GM10248 (cell line): ENCODE results near the gene PIK3R5.

Experiments used
- CTCF ChIA-PET: fragments of 300-600 bp; sonication (Branson Sonifier 250); formaldehyde crosslinking; extraction: SDS; loops from one replicate; lab custom pipeline; 2021; ENCODE audit warnings: antibody characterized with exemption; lab: Yijun Ruan, JAX
- POLR2A ChIA-PET: fragments of 350-650 bp; sonication (Branson Sonifier 250); formaldehyde crosslinking; extraction: SDS; loops from one replicate; lab custom pipeline; 2020; ENCODE audit warnings: antibody characterized with exemption; lab: Yijun Ruan, JAX
- DNase-seq: peaks from one replicate; pipeline ENCODE4 v3.0.0; 2012; ENCODE audit errors: extremely low spot score
- CTCF ChIP-seq: IDR thresholded peaks from 2 replicates; pipeline ENCODE4 v1.5.1; 2012; ENCODE audit warnings: mild to moderate bottlenecking, low read depth; ENCODE audit errors: extremely low read depth, missing control alignments, control extremely low read depth

PIK3R5 gene

GRCh38 chr17:8946071-8946470, 19.4 kb downstream of the PIK3R5 start:
- DNase-seq: no peak
- ChIA-PET CTCF (interaction anchor here (1.2 to 9.1 kb wide), 4 partner anchors 16 to 51 kb away, joined by 3 to 63 read pairs (median 4); partner anchors contain the start of gene PIK3R5), POLR2A (no interaction called here)
- no peak for TF ChIP-seq CTCF

- no peak for DNase-seq
- ChIA-PET POLR2A (interaction anchor here (0.6 to 1.2 kb wide), 2 partner anchors 21 to 80 kb away, joined by 3 to 4 read pairs; no protein-coding TSS in a partner anchor), CTCF (interaction anchor here (1.0 to 1.4 kb wide), 4 partner anchors 9 to 54 kb away, joined by 3 read pairs; no protein-coding TSS in a partner anchor)
- no peak for TF ChIP-seq CTCF
These were observed 20.8 kb downstream of the PIK3R5 start for GRCh38 chr17:8944748-8945147.

GRCh38 chr17:8944083-8944482, 21.4 kb downstream of the PIK3R5 start:
- POLR2A ChIA-PET: no interaction called here
- no peak for TF ChIP-seq CTCF
- CTCF ChIA-PET: interaction anchor here (1.0 to 1.5 kb wide), 5 partner anchors 8 to 54 kb away, joined by 3 to 4 read pairs (median 3); no protein-coding TSS in a partner anchor
- no peak for DNase-seq

- ChIA-PET CTCF (interaction anchor here (1.1 to 3.0 kb wide), 9 partner anchors 10 to 580 kb away, joined by 3 to 15 read pairs (median 5); no protein-coding TSS in a partner anchor), POLR2A (interaction anchor here (0.5 to 1.7 kb wide), 5 partner anchors 12 to 80 kb away, joined by 3 to 7 read pairs (median 3); no protein-coding TSS in a partner anchor)
- no peak for TF ChIP-seq CTCF
These were observed 23.4 kb downstream of the PIK3R5 start for GRCh38 chr17:8941980-8942622.

GRCh38 chr17:8941520-8941919, 24.0 kb downstream of the PIK3R5 start:
- DNase-seq: no peak
- TF ChIP-seq CTCF: no peak
- POLR2A ChIA-PET: interaction anchor here (0.5 to 1.7 kb wide), 4 partner anchors 15 to 79 kb away, joined by 3 to 7 read pairs (median 3); no protein-coding TSS in a partner anchor
- CTCF ChIA-PET: interaction anchor here (1.1 to 3.0 kb wide), 9 partner anchors 10 to 57 kb away, joined by 3 to 15 read pairs (median 5); no protein-coding TSS in a partner anchor

More at GRCh38 chr17:8941980-8942622, 23.4 kb downstream of the PIK3R5 start:
- DNase-seq: no peak

GRCh38 chr17:8940866-8941471, 24.5 kb downstream of the PIK3R5 start:
- TF ChIP-seq CTCF: no peak
- ChIA-PET CTCF (interaction anchor here (1.1 to 3.0 kb wide), 7 partner anchors 11 to 57 kb away, joined by 3 to 15 read pairs (median 5); no protein-coding TSS in a partner anchor), POLR2A (interaction anchor here (1.4 to 1.7 kb wide), 2 partner anchors 16 kb away, joined by 5 to 7 read pairs; no protein-coding TSS in a partner anchor)
- DNase-seq: no peak
